Trophoblast cell (in vitro differentiated cells and primary cell): ENCODE data around the gene ZP3.
"Not testable (repeated sequence)": the region's sequence is repeated elsewhere in the genome, so short reads cannot be mapped to it uniquely, and the experiment has no call there.

Experiments
- DNase-seq, 2 donors: peaks; one replicate each; pipeline ENCODE4 v3.0.0-alpha.2; 2016
- H2AFZ ChIP-seq: 2 replicates; pipeline ENCODE4 v1.6.1; 2013; ENCODE audit warnings: low read length, moderate library complexity, mild to moderate bottlenecking; ENCODE audit not compliant: insufficient read depth, poor library complexity
- H2AK5ac ChIP-seq: 2 replicates; pipeline ENCODE4 v1.6.1; 2013; ENCODE audit warnings: mild to moderate bottlenecking, low read length
- H2BK120ac ChIP-seq: 2 replicates; pipeline ENCODE4 v1.6.1; 2013; ENCODE audit warnings: low read length, mild to moderate bottlenecking, moderate library complexity; ENCODE audit not compliant: insufficient read depth, poor library complexity
- H2BK12ac ChIP-seq: 2 replicates; pipeline ENCODE4 v1.6.1; 2013; ENCODE audit warnings: mild to moderate bottlenecking, low read length, moderate library complexity
- H2BK5ac ChIP-seq: 2 replicates; pipeline ENCODE4 v1.6.1; 2013; ENCODE audit warnings: low read length, low read depth, moderate library complexity, mild to moderate bottlenecking; ENCODE audit not compliant: poor library complexity
- H3K14ac ChIP-seq: 2 replicates; pipeline ENCODE4 v1.6.1; 2013; ENCODE audit warnings: mild to moderate bottlenecking, low read length
- H3K18ac ChIP-seq: 2 replicates; pipeline ENCODE4 v1.6.1; 2013; ENCODE audit warnings: mild to moderate bottlenecking, low read length
- H3K23ac ChIP-seq: 2 replicates; pipeline ENCODE4 v1.6.1; 2013; ENCODE audit warnings: low read length
- H3K27ac ChIP-seq: 2 replicates; pipeline ENCODE4 v1.5.1; 2013; ENCODE audit warnings: low read depth, mild to moderate bottlenecking, inconsistent platforms, low read length, moderate library complexity
- H3K27me3 ChIP-seq: 2 replicates; pipeline ENCODE4 v1.6.1; 2013; ENCODE audit warnings: inconsistent platforms, mild to moderate bottlenecking, low read length, moderate library complexity; ENCODE audit not compliant: insufficient read depth
- H3K36me3 ChIP-seq, 2 experiments: 1 replicate in 1 of 2; 2 replicates in 1 of 2; pipeline ENCODE4 v1.6.1; 2013; ENCODE audit warnings: low read length in 2 of 2, mild to moderate bottlenecking in 2 of 2, moderate library complexity in 1 of 2; ENCODE audit not compliant: insufficient read depth in 2 of 2, control insufficient read depth in 1 of 2
- H3K4ac ChIP-seq: 2 replicates; pipeline ENCODE4 v1.6.1; 2013; ENCODE audit warnings: low read depth, mild to moderate bottlenecking, low read length, moderate library complexity
- H3K4me1 ChIP-seq, 2 experiments: 1 replicate in 1 of 2; 2 replicates in 1 of 2; pipeline ENCODE4 v1.6.1; 2013; ENCODE audit warnings: low read length in 2 of 2, mild to moderate bottlenecking in 2 of 2, moderate library complexity in 1 of 2; ENCODE audit not compliant: insufficient read depth in 2 of 2, control insufficient read depth in 1 of 2
- H3K4me2 ChIP-seq: 2 replicates; pipeline ENCODE4 v1.6.1; 2013; ENCODE audit warnings: inconsistent platforms, mild to moderate bottlenecking, low read length, moderate library complexity
- H3K4me3 ChIP-seq: 2 replicates; pipeline ENCODE4 v1.5.1; 2013; ENCODE audit warnings: mild to moderate bottlenecking, low read depth, low read length, inconsistent platforms
- H3K79me1 ChIP-seq: one replicate; pipeline ENCODE4 v1.6.1; 2013; ENCODE audit warnings: low read length
- H3K79me2 ChIP-seq: 2 replicates; pipeline ENCODE4 v1.6.1; 2013; ENCODE audit warnings: low read length, mild to moderate bottlenecking; ENCODE audit not compliant: control insufficient read depth, insufficient read depth, poor library complexity
- H3K9ac ChIP-seq: 2 replicates; pipeline ENCODE4 v1.6.1; 2013; ENCODE audit warnings: mild to moderate bottlenecking, low read length
- H3K9me3 ChIP-seq: 2 replicates; pipeline ENCODE4 v1.6.1; 2013; ENCODE audit warnings: low read depth, mild to moderate bottlenecking, control low read depth, inconsistent platforms, low read length; ENCODE audit not compliant: insufficient read depth
- H4K12ac ChIP-seq: 2 replicates; pipeline ENCODE4 v1.6.1; 2013; ENCODE audit warnings: low read depth, mild to moderate bottlenecking, low read length, moderate library complexity
- H4K8ac ChIP-seq: 2 replicates; pipeline ENCODE4 v1.6.1; 2013; ENCODE audit warnings: low read depth, mild to moderate bottlenecking, low read length, moderate library complexity
- H4K91ac ChIP-seq: one replicate; pipeline ENCODE4 v1.6.1; 2013; ENCODE audit warnings: low read depth, mild to moderate bottlenecking, low read length, moderate library complexity
- WGBS: extraction: QIAGEN DNeasy Blood & Tissue Kit; methylation state at CpG from one replicate; pipeline ENCODE4 v1.1.7; 2013; ENCODE audit warnings: missing lambda C conversion rate; ENCODE audit not compliant: insufficient read length, insufficient coverage; ENCODE audit errors: extremely low coverage; 5-methylcytosine and 5-hydroxymethylcytosine counted together

The ZP3 gene

GRCh38 chr7:76437873-76438272 lies 13.1 kb downstream of the ZP3 start:
- not testable (repeated sequence) for H3K14ac ChIP-seq, H4K91ac ChIP-seq, H3K36me3 ChIP-seq, H3K23ac ChIP-seq, H3K27ac ChIP-seq, H3K79me1 ChIP-seq, H2AFZ ChIP-seq, H3K27me3 ChIP-seq, H3K4me2 ChIP-seq, H3K4me3 ChIP-seq, H2BK12ac ChIP-seq, H3K4ac ChIP-seq, H2BK5ac ChIP-seq, H3K9me3 ChIP-seq, H2AK5ac ChIP-seq, H4K12ac ChIP-seq, H4K8ac ChIP-seq, H3K79me2 ChIP-seq, H3K18ac ChIP-seq, H2BK120ac ChIP-seq, H3K4me1 ChIP-seq, H3K9ac ChIP-seq
- DNase-seq = peak; percentile 75 to 89
- no CpG with 5 or more reads among the region's 2 CpGs for WGBS

GRCh38 chr7:76439120-76439888 lies 14.6 kb downstream of the ZP3 start:
- WGBS = no CpG with 5 or more reads among the region's 7 CpGs
- not testable (repeated sequence) for DNase-seq, H3K9ac ChIP-seq, H2AK5ac ChIP-seq, H4K91ac ChIP-seq, H4K8ac ChIP-seq, H2BK120ac ChIP-seq, H2AFZ ChIP-seq, H3K79me1 ChIP-seq, H3K4me2 ChIP-seq, H2BK5ac ChIP-seq, H4K12ac ChIP-seq, H3K9me3 ChIP-seq, H3K27ac ChIP-seq, H3K36me3 ChIP-seq, H3K79me2 ChIP-seq, H3K4ac ChIP-seq, H3K14ac ChIP-seq, H3K4me3 ChIP-seq, H3K23ac ChIP-seq, H3K18ac ChIP-seq, H2BK12ac ChIP-seq, H3K4me1 ChIP-seq, H3K27me3 ChIP-seq

GRCh38 chr7:76440404-76440803 lies 15.7 kb downstream of the ZP3 start:
- H4K12ac ChIP-seq, H2AK5ac ChIP-seq, H3K14ac ChIP-seq, H3K4ac ChIP-seq, H3K79me2 ChIP-seq, H2BK120ac ChIP-seq, H3K9ac ChIP-seq, H3K27me3 ChIP-seq, H3K36me3 ChIP-seq, H2BK5ac ChIP-seq, H3K9me3 ChIP-seq, H3K4me3 ChIP-seq, H3K18ac ChIP-seq, H3K27ac ChIP-seq, H4K91ac ChIP-seq, H3K23ac ChIP-seq, H3K4me1 ChIP-seq, DNase-seq, H3K79me1 ChIP-seq, H2AFZ ChIP-seq, H3K4me2 ChIP-seq: not testable (repeated sequence)
- WGBS = no CpG with 5 or more reads among the region's 4 CpGs
- H4K8ac ChIP-seq = peak overlapping the region; percentile 28
- H2BK12ac ChIP-seq = peak overlapping the region; percentile 64

- not testable (repeated sequence) for H3K79me1 ChIP-seq, H2AFZ ChIP-seq, H2BK120ac ChIP-seq, H3K4me1 ChIP-seq, H3K14ac ChIP-seq, H2BK5ac ChIP-seq, H3K9me3 ChIP-seq, H4K8ac ChIP-seq, H3K23ac ChIP-seq, H2AK5ac ChIP-seq, H4K91ac ChIP-seq, H3K27ac ChIP-seq, H3K36me3 ChIP-seq, H2BK12ac ChIP-seq, H3K4me3 ChIP-seq, H3K79me2 ChIP-seq, H3K9ac ChIP-seq, H3K4ac ChIP-seq, H4K12ac ChIP-seq, H3K27me3 ChIP-seq, DNase-seq, H3K4me2 ChIP-seq, H3K18ac ChIP-seq
- no CpG with 5 or more reads among the region's 10 CpGs for WGBS
These were observed 17.0 kb downstream of the ZP3 start for GRCh38 chr7:76441792-76442191.
